HCT116 (cell line): ENCODE data around the gene RRAGC. TPM values are rescaled to one million over a fixed set of nuclear protein-coding genes. Genes with fewer than 3 reads are reported as not detected.

Source experiments
- ATAC-seq: fragments of 200-7000 bp; cut with Tn5 transposase; 2 replicates; pipeline ENCODE4 v1.9.1; 2020; ENCODE audit warnings: mild to moderate bottlenecking, moderate library complexity
- BruUV-seq: library from RNA; stranded (reverse); fragments of 400-500 nt; replicated peaks from 2 replicates; lab custom pipeline; 2021; lab: Mats Ljungman, UMichigan
- CTCF ChIA-PET: fragments of 300-600 bp; sonication (Branson Sonifier 250); formaldehyde crosslinking; loops from one replicate; lab custom pipeline; 2021; ENCODE audit warnings: antibody characterized with exemption; lab: Charles Lee
- POLR2A ChIA-PET: fragments of 300-600, 350-600 bp; sonication (Branson Sonifier 250); formaldehyde crosslinking; loops from one replicate; lab custom pipeline; 2021; ENCODE audit warnings: antibody characterized with exemption; lab: Charles Lee
- RAD21 ChIA-PET, 2 experiments: fragments of 300-600 bp; sonication (Branson Sonifier 250); formaldehyde crosslinking; loops; one replicate each; lab custom pipeline; 2023; ENCODE audit warnings: low total read pairs in 2 of 2; ENCODE audit not compliant: uncharacterized antibody in 2 of 2, unreplicated experiment in 2 of 2, low non-redundant PET in 1 of 2; lab: Charles Lee
- DNase-seq: peaks from one replicate; pipeline ENCODE4 v3.0.0-alpha.2; 2010; ENCODE audit warnings: low read depth, low spot score
- H2AFZ ChIP-seq: fragments of 200-600 bp; shearing (Covaris generic), sonication (generic); 2 replicates; pipeline ENCODE4 v1.6.1; 2017; ENCODE audit warnings: low read depth, mixed run types, mixed read lengths, antibody characterized with exemption, low read length; ENCODE audit not compliant: poor library complexity, severe bottlenecking
- H3K27ac ChIP-seq: 2 replicates; pipeline ENCODE4 v1.5.1; 2012; ENCODE audit warnings: low read depth, low read length
- H3K27me3 ChIP-seq: fragments of 200-600 bp; sonication (generic); 2 replicates; pipeline ENCODE4 v1.6.1; 2016; ENCODE audit warnings: mixed run types, low read length, mixed read lengths; ENCODE audit not compliant: insufficient read depth
- H3K36me3 ChIP-seq, 2 experiments: fragments of 200-500 bp in 1 of 2; fragments of 200-600 bp in 1 of 2; sonication (Bioruptor generic) in 1 of 2; sonication (generic) in 1 of 2; 2 replicates each; pipeline versions ENCODE4 v1.5.1 to v1.6.1; 2014 to 2016; ENCODE audit warnings: low read length in 2 of 2, inconsistent platforms in 1 of 2, mixed read lengths in 1 of 2, mixed run types in 1 of 2; ENCODE audit not compliant: insufficient read depth in 2 of 2, control insufficient read depth in 1 of 2
- H3K4me1 ChIP-seq, 2 experiments: fragments of 200-600 bp in 1 of 2; sonication (generic) in 1 of 2; 2 replicates each; pipeline versions ENCODE4 v1.5.1 to v1.6.1; 2012 to 2017; ENCODE audit warnings: low read length in 2 of 2, inconsistent platforms in 1 of 2, mild to moderate bottlenecking in 1 of 2, mixed read lengths in 1 of 2, mixed run types in 1 of 2, moderate library complexity in 1 of 2; ENCODE audit not compliant: insufficient read depth in 2 of 2, control insufficient read depth in 1 of 2
- H3K4me2 ChIP-seq: fragments of 200-600 bp; sonication (generic); 2 replicates; pipeline ENCODE4 v1.6.1; 2017; ENCODE audit warnings: mixed run types, low read length, mixed read lengths
- H3K4me3 ChIP-seq, 2 experiments: fragments of 200-600 bp in 1 of 2; sonication (generic) in 1 of 2; replicated peaks in 1 of 2; 2 replicates each; pipeline ENCODE4 v1.5.1; 2011 to 2016; ENCODE audit warnings: low read length in 2 of 2, control low read depth in 1 of 2, low read depth in 1 of 2, mild to moderate bottlenecking in 1 of 2, mixed read lengths in 1 of 2, mixed run types in 1 of 2
- H3K79me2 ChIP-seq: fragments of 200-600 bp; sonication (generic); 2 replicates; pipeline ENCODE4 v1.6.1; 2017; ENCODE audit warnings: mild to moderate bottlenecking, mixed run types, low read length, moderate library complexity, mixed read lengths; ENCODE audit not compliant: insufficient read depth
- H3K9ac ChIP-seq: fragments of 200-600 bp; sonication (generic); 2 replicates; pipeline ENCODE4 v1.6.1; 2016; ENCODE audit warnings: low read length, mixed read lengths
- H3K9me2 ChIP-seq: fragments of 200-600 bp; sonication (generic), shearing (Covaris generic); 2 replicates; pipeline ENCODE4 v1.6.1; 2017; ENCODE audit warnings: mixed run types, mild to moderate bottlenecking, moderate library complexity; ENCODE audit not compliant: insufficient read depth
- H3K9me3 ChIP-seq, 2 experiments: fragments of 200-500 bp in 1 of 2; fragments of 200-600 bp in 1 of 2; sonication (Bioruptor generic) in 1 of 2; sonication (generic) in 1 of 2; 2 replicates each; pipeline ENCODE4 v1.6.1; 2014 to 2017; ENCODE audit warnings: low read length in 2 of 2, mixed read lengths in 2 of 2, inconsistent platforms in 1 of 2, low read depth in 1 of 2, mild to moderate bottlenecking in 1 of 2, mixed run types in 1 of 2, moderate library complexity in 1 of 2; ENCODE audit not compliant: control insufficient read depth in 1 of 2, insufficient read depth in 1 of 2
- H4K20me1 ChIP-seq: fragments of 200-600 bp; sonication (generic), shearing (Covaris generic); 2 replicates; pipeline ENCODE4 v1.6.1; 2017; ENCODE audit warnings: mixed run types, mild to moderate bottlenecking, moderate library complexity; ENCODE audit not compliant: insufficient read depth
- CBX3 ChIP-seq: IDR thresholded peaks from 2 replicates; pipeline ENCODE4 v1.6.1; 2012; ENCODE audit warnings: low read depth
- CEBPB ChIP-seq: IDR thresholded peaks from 2 replicates; pipeline ENCODE4 v1.6.1; 2012; ENCODE audit warnings: low read depth
- ELF1 ChIP-seq: IDR thresholded peaks from 2 replicates; pipeline ENCODE4 v1.6.1; 2012; ENCODE audit warnings: low read depth, borderline replicate concordance
- EZH2phosphoT487 ChIP-seq: fragments of 200-600 bp; IDR thresholded peaks from 2 replicates; pipeline ENCODE4 v1.6.1; 2018; ENCODE audit warnings: antibody characterized with exemption, borderline replicate concordance
- FOSL1 ChIP-seq: IDR thresholded peaks from 2 replicates; pipeline ENCODE4 v1.6.1; 2012; ENCODE audit warnings: low read depth
- SIN3A ChIP-seq: IDR thresholded peaks from 2 replicates; pipeline ENCODE4 v1.6.1; 2012; ENCODE audit warnings: low read depth
- SP1 ChIP-seq: IDR thresholded peaks from 2 replicates; pipeline ENCODE4 v1.6.1; 2012; ENCODE audit warnings: low read depth
- YY1 ChIP-seq: IDR thresholded peaks from 2 replicates; pipeline ENCODE4 v1.6.1; 2011; ENCODE audit warnings: low read length, low read depth, moderate library complexity, mild to moderate bottlenecking; ENCODE audit not compliant: insufficient replicate concordance; ENCODE audit errors: extremely low read depth
- ZNF274 ChIP-seq: fragments of 200-500 bp; sonication (Bioruptor generic); IDR thresholded peaks from 2 replicates; pipeline ENCODE4 v1.6.1; 2014; ENCODE audit warnings: mild to moderate bottlenecking, low read depth, low read length, inconsistent platforms
- intact Hi-C: fragments of 100-400 bp; cut with micrococcal nuclease; formaldehyde crosslinking; loops from 2 replicates; pipeline ENCODE4 v1.10.0; 2022
- total RNA-seq: library from RNA; stranded (reverse); gene quantifications from one replicate; pipeline ENCODE4 v1.2.1, GENCODE V29; 2021; ENCODE audit not compliant: unreplicated experiment
- TF ChIP-seq, protein P1 (sequence below): IDR thresholded peaks from 2 replicates; pipeline ENCODE4 v1.6.1; 2012

Gene RRAGC
- total RNA-seq, 1 experiment from 2014 or later = 11.7 TPM

DNA sequence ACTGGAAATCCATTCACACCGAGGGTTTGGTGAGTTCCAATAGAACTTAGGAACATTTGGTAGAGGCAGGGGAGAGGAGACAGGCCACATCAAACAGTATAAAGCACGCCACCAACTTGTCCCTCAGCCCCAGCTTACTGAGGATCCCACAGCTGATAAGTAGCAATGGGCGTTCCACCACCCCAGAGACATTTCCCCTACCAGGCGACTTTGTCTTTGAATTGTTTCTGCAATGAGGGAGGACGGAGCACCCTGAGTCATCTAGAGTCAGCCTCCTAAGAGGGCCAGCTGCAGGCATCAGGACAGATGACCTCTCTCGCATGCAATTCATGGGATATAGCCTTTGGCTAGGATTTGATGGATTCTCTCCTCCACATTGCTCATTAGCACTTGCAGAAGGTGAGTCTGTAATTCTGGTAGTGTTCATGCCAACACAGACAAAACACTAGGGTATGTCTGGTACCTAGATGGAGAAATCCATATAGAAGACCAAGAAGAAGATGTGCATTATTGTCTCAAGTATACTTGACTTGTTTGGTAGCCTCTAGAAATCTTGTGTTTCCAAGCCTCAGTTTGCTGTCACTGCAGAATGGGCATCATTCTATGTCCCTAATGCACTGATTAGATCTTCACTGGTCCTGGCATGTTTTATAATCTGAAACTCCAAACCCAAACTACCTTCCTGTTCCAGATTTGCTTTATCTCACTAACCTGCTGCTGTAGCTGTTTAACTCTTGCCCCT lies 69.0 kb downstream of the RRAGC start:
- no peak for DNase-seq
- RAD21 ChIA-PET = no interaction called here

DNA sequence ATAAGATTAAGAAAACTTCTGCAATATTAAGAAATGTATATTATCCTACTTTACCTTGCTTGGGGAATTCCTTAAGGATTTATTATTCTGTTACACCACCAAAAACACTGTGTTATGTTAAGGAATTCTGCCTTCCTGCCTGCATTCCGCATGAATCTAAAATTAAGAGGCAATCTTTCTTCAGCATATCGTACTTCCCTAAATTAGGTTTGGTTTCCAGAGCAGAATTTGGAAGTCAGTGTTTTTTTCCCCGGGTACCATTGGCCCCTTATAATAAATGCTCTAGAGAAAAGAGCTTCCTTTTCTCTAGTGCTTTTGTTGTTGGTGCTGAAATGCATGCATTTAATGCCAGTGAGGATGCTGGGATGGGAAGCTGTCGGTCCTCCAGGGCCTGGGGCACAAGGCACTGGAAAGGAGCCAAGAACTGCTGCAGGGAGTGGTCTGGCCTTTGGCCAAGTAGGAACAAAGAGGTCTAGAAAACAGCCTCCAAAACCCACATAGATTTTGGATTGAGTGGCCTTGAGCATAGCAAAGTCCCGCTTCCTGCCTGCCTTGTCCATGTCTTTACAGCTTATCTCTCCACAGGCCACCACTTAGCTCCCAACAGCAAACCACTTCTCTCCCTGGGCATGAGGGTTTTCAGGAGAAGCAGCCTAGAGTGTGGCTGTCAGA lies 69.9 kb downstream of the RRAGC start:
- no peak overlapping the region for H3K4me3 ChIP-seq
- H3K9me3 ChIP-seq = peaks cover 5 to 10% of the 10 kb centered on the region in 2 experiments; a peak in 2 of 4 replicates
- peaks cover 22 to 25% of the 10 kb centered on the region in 2 experiments for H3K4me1 ChIP-seq
- POLR2A ChIA-PET = no interaction called here
- intact Hi-C loops = no loop called here
- DNase-seq (no peak), ATAC-seq (no peak)
- H2AFZ ChIP-seq = no peak overlapping the region
- H3K27ac ChIP-seq = no peak overlapping the region
- no peak overlapping the region for H3K9ac ChIP-seq
- no peaks in the 10 kb centered on the region for H3K9me2 ChIP-seq
- no peak overlapping the region for H3K4me2 ChIP-seq
- TF ChIP-seq ELF1 (no peak), ZNF274 (no peak), SIN3A (no peak), CEBPB (no peak), CBX3 (no peak), EZH2phosphoT487 (no peak), YY1 (no peak), FOSL1 (no peak), SP1 (no peak)
- TF ChIP-seq, protein P1, sequence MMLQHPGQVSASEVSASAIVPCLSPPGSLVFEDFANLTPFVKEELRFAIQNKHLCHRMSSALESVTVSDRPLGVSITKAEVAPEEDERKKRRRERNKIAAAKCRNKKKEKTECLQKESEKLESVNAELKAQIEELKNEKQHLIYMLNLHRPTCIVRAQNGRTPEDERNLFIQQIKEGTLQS = no peak
- RAD21 ChIA-PET = no interaction called here
- CTCF ChIA-PET = no interaction called here
- H3K36me3 ChIP-seq = no peaks in the 10 kb centered on the region
- peaks cover 6% of the 10 kb centered on the region; the same call in 1 of the 2 replicates for H3K27me3 ChIP-seq
- no peaks in the 10 kb centered on the region for H4K20me1 ChIP-seq
- H3K79me2 ChIP-seq = no peaks in the 10 kb centered on the region
- BruUV-seq = no TSS peak

More for the DNA sequence above, 69.0 kb downstream of the RRAGC start:
- ChIA-PET POLR2A (no interaction called here), CTCF (no interaction called here)
- no peak overlapping the region for H3K4me3 ChIP-seq
- no peaks in the 10 kb centered on the region for H3K79me2 ChIP-seq
- H3K36me3 ChIP-seq = no peaks in the 10 kb centered on the region
- no peak for ATAC-seq
- TF ChIP-seq SP1 = no peak
- H3K27me3 ChIP-seq = peaks cover 6% of the 10 kb centered on the region; the same call in 1 of the 2 replicates
- no peaks in the 10 kb centered on the region for H3K9me2 ChIP-seq
- H2AFZ ChIP-seq = no peak overlapping the region
- H3K9me3 ChIP-seq = peaks cover 5 to 10% of the 10 kb centered on the region in 2 experiments; a peak in 2 of 4 replicates
- H4K20me1 ChIP-seq = no peaks in the 10 kb centered on the region
- H3K9ac ChIP-seq = no peak overlapping the region
- intact Hi-C loops = no loop called here
- peaks cover 19 to 20% of the 10 kb centered on the region in 2 experiments for H3K4me1 ChIP-seq
- H3K27ac ChIP-seq = no peak overlapping the region
- H3K4me2 ChIP-seq = no peak overlapping the region
- no TSS peak for BruUV-seq
